NCI-H1092 treated with DMSO at 0.1 percent for 48 hours (cell line): ENCODE results near the gene ZNF20.
"Not testable (repeated sequence)": the region's sequence is repeated elsewhere in the genome, so short reads cannot be mapped to it uniquely, and the experiment has no call there.

ENCODE experiments used
- DNase-seq: peaks from one replicate; lab custom pipeline; 2025; lab: John Stamatoyannopoulos, UW

ZNF20 gene

DNA sequence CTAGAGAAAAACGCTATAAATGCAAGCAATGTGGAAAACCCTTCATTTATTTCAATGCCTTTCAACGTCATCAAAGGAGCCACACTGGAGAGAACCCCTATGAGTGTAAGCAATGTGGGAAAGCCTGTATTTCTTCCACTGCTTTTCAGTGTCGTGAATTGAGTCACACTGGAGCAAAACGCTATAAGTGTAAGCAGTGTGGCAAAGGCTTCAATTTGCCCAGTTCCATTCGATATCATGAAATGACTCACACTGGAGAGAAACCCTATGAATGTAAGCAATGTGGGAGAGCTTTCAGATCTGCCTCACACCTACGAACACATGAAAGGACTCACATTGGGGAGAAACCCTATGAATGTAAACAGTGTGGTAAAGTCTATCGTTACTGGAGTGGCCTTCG, 27.4 kb downstream of the ZNF20 start:
- no peak for DNase-seq

DNA sequence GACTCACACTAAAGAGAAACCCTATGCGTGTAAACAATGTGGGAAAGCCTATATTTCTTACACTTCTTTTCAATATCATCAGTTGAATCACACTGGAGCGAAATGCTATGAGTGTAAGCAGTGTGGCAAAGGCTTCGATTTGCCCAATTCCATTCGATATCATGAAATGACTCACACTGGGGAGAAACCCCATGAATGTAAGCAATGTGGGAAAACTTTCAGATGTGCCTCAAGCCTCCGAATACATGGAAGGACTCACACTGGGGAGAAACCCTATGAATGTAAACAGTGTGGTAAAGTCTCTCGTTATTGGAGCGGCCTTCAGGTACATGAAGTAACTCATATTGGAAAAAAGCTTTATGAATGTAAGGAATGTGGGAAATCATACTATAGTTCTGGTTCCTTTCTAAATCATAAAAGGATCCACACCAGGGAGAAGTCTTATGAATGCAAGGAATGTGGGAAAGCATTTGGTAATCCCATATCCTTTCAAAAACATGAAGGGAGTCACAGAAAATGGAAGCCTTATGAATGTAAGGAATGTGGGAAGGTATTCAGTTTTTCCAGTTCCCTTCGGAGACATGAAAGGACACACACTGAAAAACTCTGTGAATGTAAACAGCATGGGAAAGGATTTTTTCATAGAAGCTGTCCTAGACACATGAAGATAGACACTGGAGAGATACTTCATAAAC, 28.1 kb downstream of the ZNF20 start:
- DNase-seq: no peak

GRCh38 chr19:12111176-12111575, 29.0 kb downstream of the ZNF20 start:
- no peak for DNase-seq

GRCh38 chr19:12103909-12104308, 36.2 kb downstream of the ZNF20 start:
- DNase-seq: not testable (repeated sequence)

- no peak for DNase-seq
Measured at GRCh38 chr19:12098040-12098439, 42.1 kb downstream of the ZNF20 start.

DNA sequence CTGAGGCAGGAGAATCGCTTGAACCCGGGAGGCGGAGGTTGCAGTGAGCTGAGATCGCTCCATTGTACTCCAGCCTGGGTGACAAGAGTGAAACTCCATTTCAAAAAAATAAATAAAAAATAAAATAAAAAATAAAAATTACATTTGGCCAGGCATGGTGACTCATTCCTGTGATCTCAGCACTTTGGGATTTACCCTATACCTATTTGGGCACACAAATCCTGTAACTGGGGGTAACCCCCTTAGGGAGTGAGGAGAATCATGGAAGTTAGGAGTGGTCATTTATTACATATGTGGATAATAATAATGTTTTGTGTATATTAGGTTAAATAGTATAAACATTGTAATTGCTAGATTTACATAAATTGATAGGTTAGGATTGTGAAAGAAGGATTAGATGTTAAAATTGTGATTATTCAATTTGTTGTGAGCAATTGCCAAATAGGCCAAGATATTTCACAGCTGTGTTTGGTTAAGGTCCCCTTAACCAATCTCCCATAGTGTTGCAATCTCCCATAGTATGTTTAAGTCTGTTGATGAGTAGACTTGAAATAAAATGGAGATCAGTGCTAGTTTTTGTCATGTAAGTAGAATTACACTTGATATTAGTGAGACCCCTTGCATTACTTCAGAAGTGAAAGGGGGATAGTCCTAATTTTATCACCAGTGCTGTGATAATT, 44.9 kb downstream of the ZNF20 start:
- DNase-seq: no peak

- DNase-seq: no peak
Measured at GRCh38 chr19:12093777-12094176, 46.4 kb downstream of the ZNF20 start.

DNA sequence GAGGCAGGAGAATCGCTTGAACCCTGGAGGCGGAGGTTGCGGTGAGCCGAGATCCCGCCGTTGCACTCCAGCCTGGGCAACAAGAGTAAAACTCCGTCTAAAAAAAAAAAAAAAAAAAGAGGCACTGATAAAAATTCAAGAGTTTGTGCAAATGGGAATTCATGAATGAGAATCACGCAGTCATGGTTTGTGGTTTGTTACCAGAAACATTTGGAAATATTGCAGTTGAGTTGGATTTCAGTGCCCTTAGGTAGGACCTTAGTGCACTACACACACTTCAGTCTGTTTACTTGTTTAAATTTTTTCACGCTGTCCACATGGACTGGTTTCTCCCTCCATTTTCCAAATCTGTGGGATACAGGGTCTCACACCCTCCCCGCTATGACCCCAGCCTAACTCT, 47.2 kb downstream of the ZNF20 start:
- DNase-seq: no peak

- peak; percentile 6 for DNase-seq
Measured at GRCh38 chr19:12092065-12092867, 47.9 kb downstream of the ZNF20 start.

- peak; percentile 37 for DNase-seq
Measured at GRCh38 chr19:12090807-12091206, 49.3 kb downstream of the ZNF20 start.

- no peak for DNase-seq
Measured at GRCh38 chr19:12085074-12085818, 54.9 kb downstream of the ZNF20 start.

GRCh38 chr19:12083336-12083735, 56.8 kb downstream of the ZNF20 start:
- DNase-seq: not testable (repeated sequence)
